Mucosa of descending colon (tissue), 3 donors: Measurements from ENCODE around the gene IFT81. TPM values are rescaled to one million over a fixed set of nuclear protein-coding genes. Genes with fewer than 3 reads are reported as not detected.
"Not testable (repeated sequence)": the region's sequence is repeated elsewhere in the genome, so short reads cannot be mapped to it uniquely, and the experiment has no call there.

Source experiments
- ATAC-seq: fragments of 200-7000 bp; cut with Tn5 transposase; one replicate; pipeline ENCODE4 v1.9.1; 2020; ENCODE audit warnings: mild to moderate bottlenecking, moderate library complexity
- DNase-seq, 3 donors: peaks; one replicate each; pipeline ENCODE4 v3.0.0-alpha.2; 2020
- H3K36me3 ChIP-seq: fragments of 200-600 bp; one replicate; pipeline ENCODE4 v1.8.0; 2021; ENCODE audit warnings: low read depth, mild to moderate bottlenecking
- H3K4me1 ChIP-seq: fragments of 200-600 bp; one replicate; pipeline ENCODE4 v1.8.0; 2021; ENCODE audit warnings: low read depth, mild to moderate bottlenecking
- H3K4me3 ChIP-seq: fragments of 200-600 bp; one replicate; pipeline ENCODE4 v1.8.0; 2021; ENCODE audit warnings: mild to moderate bottlenecking
- H3K9me3 ChIP-seq: fragments of 200-600 bp; one replicate; pipeline ENCODE4 v1.8.0; 2021; ENCODE audit warnings: mild to moderate bottlenecking
- CTCF ChIP-seq: fragments of 200-600 bp; IDR thresholded peaks from one replicate; pipeline ENCODE4 v1.8.0; 2022; ENCODE audit warnings: antibody characterized with exemption, mild to moderate bottlenecking
- intact Hi-C, 2 donors: fragments of 100-400 bp; cut with DNase I in 1 of 2; cut with micrococcal nuclease in 1 of 2; formaldehyde crosslinking; loops; one replicate each; pipeline versions ENCODE4 v1.11.0 to v1.11.1; 2022; cut with DNase I, micrococcal nuclease
- total RNA-seq, 3 donors: library from RNA; stranded (reverse); fragmentation: NEBNext Ultra II Directional in 2 of 3; extraction: Animal tissue kit (Norgen Biotek cat#: 25700) in 2 of 3; gene quantifications; one replicate each; pipeline versions ENCODE4 v1.2.1 to v1.2.4, GENCODE V29; 2021 to 2023
- donor health status: DM: no; HTN: no; CAD: no; lungs with moderate emphysema.
- donor health status: DM: no; HTN: no; CAD: no.
- donor health status: DM: no; HTN: yes; CAD: no.

The IFT81 gene
- total RNA-seq, 3 donors from 2014 or later: 3.8 to 12.7 (median 6.3) TPM

- no peak overlapping the region for H3K4me3 ChIP-seq
- H3K36me3 ChIP-seq: no peaks in the 10 kb centered on the region
- H3K9me3 ChIP-seq: no peaks in the 10 kb centered on the region
- no peak for TF ChIP-seq CTCF
- H3K4me1 ChIP-seq: peaks cover 28% of the 10 kb centered on the region
- no peak for DNase-seq
- ATAC-seq: no peak
- intact Hi-C loops: no loop called here
Observed at GRCh38 chr12:110251381-110251780, 127.2 kb downstream of the IFT81 start.

GRCh38 chr12:110252716-110253115, 128.6 kb downstream of the IFT81 start:
- Histone ChIP-seq H3K9me3 (no peaks in the 10 kb centered on the region), H3K4me3 (no peak overlapping the region), H3K36me3 (no peaks in the 10 kb centered on the region), H3K4me1 (peaks cover 25% of the 10 kb centered on the region)
- intact Hi-C loops: no loop called here
- no peak for DNase-seq
- ATAC-seq: no peak
- no peak for TF ChIP-seq CTCF

- peak in 2 of 3 donors; percentile 41 to 58 for DNase-seq
- no peak for ATAC-seq
- Histone ChIP-seq H3K4me1 (peaks cover 24% of the 10 kb centered on the region), H3K36me3 (no peaks in the 10 kb centered on the region), H3K9me3 (no peaks in the 10 kb centered on the region), H3K4me3 (no peak overlapping the region)
- intact Hi-C loops: no loop called here
- TF ChIP-seq CTCF: no peak
Observed at GRCh38 chr12:110253176-110253575, 129.0 kb downstream of the IFT81 start.

- no peak for TF ChIP-seq CTCF
- intact Hi-C loops: no loop called here
- no peaks in the 10 kb centered on the region for H3K36me3 ChIP-seq
- no peak overlapping the region for H3K4me3 ChIP-seq
- no peaks in the 10 kb centered on the region for H3K9me3 ChIP-seq
- peaks cover 6% of the 10 kb centered on the region for H3K4me1 ChIP-seq
- ATAC-seq (peak; percentile 63), DNase-seq (peak in 1 of 3 donors; percentile 44)
Observed at GRCh38 chr12:110254971-110255540, 130.9 kb downstream of the IFT81 start.

GRCh38 chr12:110255890-110256456, 131.8 kb downstream of the IFT81 start:
- ATAC-seq, intact Hi-C loops, H3K4me1 ChIP-seq, DNase-seq, H3K4me3 ChIP-seq, H3K36me3 ChIP-seq, H3K9me3 ChIP-seq: not testable (repeated sequence)

DNA sequence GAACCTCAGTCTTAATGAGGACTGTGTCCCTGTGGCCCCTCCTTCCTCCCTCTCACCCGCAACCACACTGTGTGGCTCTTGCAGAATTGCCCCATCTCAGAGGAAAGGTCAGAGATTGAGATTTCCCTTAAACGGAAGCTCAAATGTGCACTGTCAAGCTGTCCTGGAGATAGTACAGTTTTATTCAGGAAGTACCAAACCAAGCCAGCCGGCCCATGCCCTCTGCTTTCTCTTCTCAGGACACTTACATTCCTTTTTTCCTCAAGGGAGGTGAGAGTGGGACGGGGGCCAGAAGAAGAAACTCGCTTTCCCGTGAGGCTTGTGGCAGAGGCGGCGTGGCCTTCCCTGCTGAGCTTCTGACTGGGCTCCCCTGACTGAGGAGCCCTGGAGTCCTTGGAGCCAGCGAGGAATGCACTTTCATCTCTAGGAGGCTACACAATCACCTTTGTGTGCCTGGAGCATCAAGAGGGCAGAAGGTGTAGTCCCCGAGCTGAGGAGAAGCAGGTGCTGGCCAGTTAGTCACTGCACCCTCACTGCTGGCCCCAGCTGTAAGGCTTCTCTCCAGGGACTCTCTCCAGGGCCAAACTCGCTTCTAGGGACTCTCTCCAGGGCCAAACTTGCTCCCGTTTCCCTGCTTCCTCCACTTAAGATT, 132.7 kb downstream of the IFT81 start:
- H3K4me1 ChIP-seq: no peaks in the 10 kb centered on the region
- DNase-seq (peak in 1 of 3 donors; percentile 16), ATAC-seq (peak; percentile 57)
- intact Hi-C loops: no loop called here
- TF ChIP-seq CTCF: no peak
- no peaks in the 10 kb centered on the region for H3K36me3 ChIP-seq
- no peaks in the 10 kb centered on the region for H3K9me3 ChIP-seq
- H3K4me3 ChIP-seq: no peak overlapping the region
